WTC11 (cell line): ENCODE results near the gene ZC3H4. TPM values are rescaled to one million over a fixed set of nuclear protein-coding genes. Genes with fewer than 3 reads are reported as not detected.

Experiments
- ATAC-seq: fragments of 200-7000 bp; cut with Tn5 transposase; 2 replicates; pipeline ENCODE4 v1.10.0; 2021; ENCODE audit warnings: mild to moderate bottlenecking, moderate library complexity
- CTCF ChIA-PET: fragments of 300-600 bp; sonication (Branson Sonifier 250); formaldehyde crosslinking; loops from one replicate; lab custom pipeline; 2021; ENCODE audit warnings: antibody characterized with exemption; lab: Charles Lee
- POLR2A ChIA-PET: fragments of 350-600 bp; sonication (Branson Sonifier 250); formaldehyde crosslinking; loops from one replicate; lab custom pipeline; 2021; ENCODE audit warnings: antibody characterized with exemption; lab: Charles Lee
- DNase-seq: peaks from one replicate; pipeline ENCODE4 v3.0.0; 2021; ENCODE audit warnings: low spot score
- H3K27ac Mint-ChIP-seq: 2 replicates; pipeline ENCODE4 v1.8.0; 2021; ENCODE audit warnings: mixed read lengths
- H3K27me3 Mint-ChIP-seq: 2 replicates; pipeline ENCODE4 v1.8.0; 2021; ENCODE audit warnings: low read depth, mild to moderate bottlenecking, moderate library complexity, mixed read lengths
- H3K36me3 Mint-ChIP-seq: 2 replicates; pipeline ENCODE4 v1.8.0; 2021; ENCODE audit warnings: mixed read lengths
- H3K4me1 Mint-ChIP-seq: 2 replicates; pipeline ENCODE4 v1.8.0; 2022; ENCODE audit warnings: mixed read lengths
- H3K4me3 Mint-ChIP-seq: 2 replicates; pipeline ENCODE4 v1.8.0; 2021; ENCODE audit warnings: mild to moderate bottlenecking, moderate library complexity, mixed read lengths
- H3K9me3 Mint-ChIP-seq: 2 replicates; pipeline ENCODE4 v1.8.0; 2021; ENCODE audit warnings: mixed read lengths
- ATF1 ChIP-seq: sonication (generic); formaldehyde crosslinking; IDR thresholded peaks from 2 replicates; pipeline ENCODE4 v1.8.1; 2023; ENCODE audit warnings: mild to moderate bottlenecking, moderate library complexity, missing genetic modification reagents
- CREM ChIP-seq: sonication (generic); formaldehyde crosslinking; IDR thresholded peaks from 2 replicates; pipeline ENCODE4 v1.8.1; 2022; ENCODE audit warnings: mild to moderate bottlenecking, missing genetic modification reagents, moderate library complexity
- EMX1 ChIP-seq: fragments of 250-450 bp; sonication (Bioruptor Pico); IDR thresholded peaks from 2 replicates; pipeline ENCODE4 v1.8.0; 2021; ENCODE audit warnings: mild to moderate bottlenecking
- GTF2I ChIP-seq: fragments of 250-450 bp; sonication (Bioruptor Pico); conservative IDR thresholded peaks from 2 replicates; pipeline ENCODE4 v1.4.0; 2021; ENCODE audit warnings: mild to moderate bottlenecking
- HMGA2 ChIP-seq: fragments of 250-450 bp; sonication (Bioruptor Pico); IDR thresholded peaks from 2 replicates; pipeline ENCODE4 v1.4.0; 2021; ENCODE audit warnings: mild to moderate bottlenecking, moderate library complexity
- JAZF1 ChIP-seq: fragments of 250-450 bp; sonication (Bioruptor Pico); IDR thresholded peaks from 2 replicates; pipeline ENCODE4 v1.9.0; 2021; ENCODE audit warnings: moderate library complexity, mild to moderate bottlenecking, inconsistent platforms
- JUN ChIP-seq: sonication (generic); formaldehyde crosslinking; IDR thresholded peaks from 2 replicates; pipeline ENCODE4 v1.8.0; 2023; ENCODE audit warnings: mild to moderate bottlenecking, missing genetic modification reagents
- NR1H2 ChIP-seq: sonication (generic); formaldehyde crosslinking; IDR thresholded peaks from 2 replicates; pipeline ENCODE4 v1.9.0; 2021; ENCODE audit warnings: mild to moderate bottlenecking, moderate library complexity, missing genetic modification reagents
- NR3C1 ChIP-seq: sonication (generic); formaldehyde crosslinking; conservative IDR thresholded peaks from 2 replicates; pipeline ENCODE4 v1.8.1; 2023; ENCODE audit warnings: low read depth, mild to moderate bottlenecking, missing genetic modification reagents
- OVOL2 ChIP-seq: fragments of 250-450 bp; sonication (Bioruptor Pico); IDR thresholded peaks from 2 replicates; pipeline ENCODE4 v1.9.0; 2021; ENCODE audit warnings: mild to moderate bottlenecking, borderline replicate concordance
- SMAD3 ChIP-seq: sonication (generic); formaldehyde crosslinking; IDR thresholded peaks from 2 replicates; pipeline ENCODE4 v1.8.0; 2022; ENCODE audit warnings: missing genetic modification reagents, mild to moderate bottlenecking, borderline replicate concordance
- SMAD4 ChIP-seq: sonication (generic); formaldehyde crosslinking; IDR thresholded peaks from 2 replicates; pipeline ENCODE4 v1.8.0; 2022; ENCODE audit warnings: mild to moderate bottlenecking, missing genetic modification reagents
- SP1 ChIP-seq: sonication (generic); formaldehyde crosslinking; conservative IDR thresholded peaks from 2 replicates; pipeline ENCODE4 v1.8.1; 2022; ENCODE audit warnings: missing genetic modification reagents
- TCF7 ChIP-seq: sonication (generic); formaldehyde crosslinking; IDR thresholded peaks from 2 replicates; pipeline ENCODE4 v1.8.0; 2022; ENCODE audit warnings: mild to moderate bottlenecking, low read depth, missing genetic modification reagents, moderate library complexity
- TEAD4 ChIP-seq: sonication (generic); formaldehyde crosslinking; IDR thresholded peaks from 2 replicates; pipeline ENCODE4 v1.8.0; 2022; ENCODE audit warnings: mild to moderate bottlenecking, missing genetic modification reagents
- ZNF138 ChIP-seq: sonication (generic); formaldehyde crosslinking; conservative IDR thresholded peaks from 2 replicates; pipeline ENCODE4 v1.8.1; 2022; ENCODE audit warnings: mild to moderate bottlenecking, moderate library complexity, missing genetic modification reagents
- ZNF317 ChIP-seq: sonication (generic); formaldehyde crosslinking; IDR thresholded peaks from 2 replicates; pipeline ENCODE4 v1.8.1; 2023; ENCODE audit warnings: low read depth, mild to moderate bottlenecking, moderate library complexity, missing genetic modification reagents, borderline replicate concordance
- ZNF416 ChIP-seq: fragments of 250-450 bp; sonication (Bioruptor Pico); IDR thresholded peaks from 2 replicates; pipeline ENCODE4 v1.9.0; 2021; ENCODE audit warnings: mild to moderate bottlenecking, inconsistent platforms
- total RNA-seq: library from RNA; stranded (reverse); gene quantifications from 3 replicates; pipeline ENCODE4 v1.2.3, GENCODE V29; 2021
- TF ChIP-seq, protein P1 (sequence below): sonication (generic); formaldehyde crosslinking; IDR thresholded peaks from 2 replicates; pipeline ENCODE4 v1.8.0; 2022; ENCODE audit warnings: mild to moderate bottlenecking, missing genetic modification reagents
- TF ChIP-seq, protein P2 (sequence below): sonication (generic); formaldehyde crosslinking; IDR thresholded peaks from 2 replicates; pipeline ENCODE4 v1.8.0; 2023; ENCODE audit warnings: mild to moderate bottlenecking, missing genetic modification reagents
- TF ChIP-seq, protein P3 (sequence below): sonication (generic); formaldehyde crosslinking; IDR thresholded peaks from 2 replicates; pipeline ENCODE4 v1.8.1; 2023; ENCODE audit warnings: mild to moderate bottlenecking, missing genetic modification reagents, moderate library complexity
- TF ChIP-seq, protein P4 (sequence below): fragments of 250-450 bp; sonication (Bioruptor Pico); IDR thresholded peaks from 2 replicates; pipeline ENCODE4 v1.8.0; 2021; ENCODE audit warnings: mild to moderate bottlenecking
- TF ChIP-seq, protein P5 (sequence below): sonication (generic); formaldehyde crosslinking; IDR thresholded peaks from 2 replicates; pipeline ENCODE4 v1.8.0; 2022; ENCODE audit warnings: mild to moderate bottlenecking, missing genetic modification reagents
- TF ChIP-seq, protein P6 (sequence below): fragments of 250-450 bp; sonication (Bioruptor Pico); conservative IDR thresholded peaks from 2 replicates; pipeline ENCODE4 v1.9.0; 2021; ENCODE audit warnings: mild to moderate bottlenecking
- TF ChIP-seq, protein P7 (sequence below): sonication (generic); formaldehyde crosslinking; IDR thresholded peaks from 2 replicates; pipeline ENCODE4 v1.8.0; 2022; ENCODE audit warnings: missing genetic modification reagents

Gene ZC3H4
- total RNA-seq, 1 experiment from 2014 or later, result 67.2 TPM

DNA sequence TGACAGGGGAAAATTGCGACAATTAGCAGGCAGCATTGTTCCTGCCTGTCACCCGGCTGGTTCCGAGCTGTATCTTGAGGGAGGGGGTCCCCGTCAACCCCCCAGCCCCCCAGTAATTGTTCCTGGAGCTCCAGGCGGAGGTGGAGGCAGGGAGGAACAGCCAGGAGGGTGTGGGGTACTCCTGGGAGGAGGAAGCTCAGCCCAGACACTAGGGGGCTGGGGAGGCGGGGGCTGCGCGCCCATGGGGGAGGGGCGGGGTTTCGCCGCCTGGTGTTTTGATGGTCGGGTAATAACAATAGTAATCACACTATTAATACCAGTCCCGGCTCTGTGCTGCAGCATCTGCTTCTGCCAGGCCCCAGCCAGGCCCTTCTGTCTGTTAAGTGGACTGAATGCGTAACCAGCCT is 85.4 kb downstream of the ZC3H4 start (continued):
- TF ChIP-seq, protein P1, sequence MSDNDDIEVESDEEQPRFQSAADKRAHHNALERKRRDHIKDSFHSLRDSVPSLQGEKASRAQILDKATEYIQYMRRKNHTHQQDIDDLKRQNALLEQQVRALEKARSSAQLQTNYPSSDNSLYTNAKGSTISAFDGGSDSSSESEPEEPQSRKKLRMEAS, result no peak
- TF ChIP-seq ATF1 (CRISPR knock-in tag) (no peak), ZNF416 (no peak), OVOL2 (CRISPR knock-in tag) (no peak)
- TF ChIP-seq, protein P2, sequence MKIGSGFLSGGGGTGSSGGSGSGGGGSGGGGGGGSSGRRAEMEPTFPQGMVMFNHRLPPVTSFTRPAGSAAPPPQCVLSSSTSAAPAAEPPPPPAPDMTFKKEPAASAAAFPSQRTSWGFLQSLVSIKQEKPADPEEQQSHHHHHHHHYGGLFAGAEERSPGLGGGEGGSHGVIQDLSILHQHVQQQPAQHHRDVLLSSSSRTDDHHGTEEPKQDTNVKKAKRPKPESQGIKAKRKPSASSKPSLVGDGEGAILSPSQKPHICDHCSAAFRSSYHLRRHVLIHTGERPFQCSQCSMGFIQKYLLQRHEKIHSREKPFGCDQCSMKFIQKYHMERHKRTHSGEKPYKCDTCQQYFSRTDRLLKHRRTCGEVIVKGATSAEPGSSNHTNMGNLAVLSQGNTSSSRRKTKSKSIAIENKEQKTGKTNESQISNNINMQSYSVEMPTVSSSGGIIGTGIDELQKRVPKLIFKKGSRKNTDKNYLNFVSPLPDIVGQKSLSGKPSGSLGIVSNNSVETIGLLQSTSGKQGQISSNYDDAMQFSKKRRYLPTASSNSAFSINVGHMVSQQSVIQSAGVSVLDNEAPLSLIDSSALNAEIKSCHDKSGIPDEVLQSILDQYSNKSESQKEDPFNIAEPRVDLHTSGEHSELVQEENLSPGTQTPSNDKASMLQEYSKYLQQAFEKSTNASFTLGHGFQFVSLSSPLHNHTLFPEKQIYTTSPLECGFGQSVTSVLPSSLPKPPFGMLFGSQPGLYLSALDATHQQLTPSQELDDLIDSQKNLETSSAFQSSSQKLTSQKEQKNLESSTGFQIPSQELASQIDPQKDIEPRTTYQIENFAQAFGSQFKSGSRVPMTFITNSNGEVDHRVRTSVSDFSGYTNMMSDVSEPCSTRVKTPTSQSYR (CRISPR knock-in tag), result no peak

DNA sequence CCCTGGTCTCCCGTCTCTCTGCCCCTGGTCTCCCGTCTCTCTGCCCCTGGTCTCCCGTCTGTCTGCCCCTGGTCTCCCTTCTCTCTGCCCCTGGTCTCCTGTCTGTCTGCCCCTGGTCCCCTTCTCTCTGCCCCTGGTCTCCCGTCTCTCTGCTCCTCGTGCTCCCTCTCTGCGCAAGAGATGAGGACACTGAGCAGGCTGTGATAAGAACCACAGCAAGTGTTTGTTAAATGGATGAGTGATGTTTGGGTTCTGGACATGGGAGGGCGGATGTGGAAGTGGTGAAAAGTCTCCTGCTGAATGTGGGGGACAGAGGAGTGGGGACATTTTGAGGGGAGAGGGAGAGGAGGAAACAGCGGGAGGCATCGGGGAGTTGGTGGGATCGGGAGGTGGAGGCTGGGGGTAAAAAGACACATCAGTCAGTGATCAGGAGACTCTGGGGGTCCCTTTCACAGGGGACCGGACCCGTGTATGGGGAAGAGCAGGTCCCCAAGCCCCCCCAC is 85.9 kb downstream of the ZC3H4 start:
- CTCF ChIA-PET, result interaction anchor here (0.6 to 2.9 kb wide), 7 partner anchors 9 to 322 kb away, joined by 3 to 24 read pairs (median 4); partner anchors contain the start of genes DHX34, NPAS1 and ZC3H4
- no peak for TF ChIP-seq SMAD4 (CRISPR knock-in tag)
- TF ChIP-seq GTF2I (CRISPR knock-in tag), result no peak
- no peak for TF ChIP-seq NR3C1
- TF ChIP-seq, protein P3, sequence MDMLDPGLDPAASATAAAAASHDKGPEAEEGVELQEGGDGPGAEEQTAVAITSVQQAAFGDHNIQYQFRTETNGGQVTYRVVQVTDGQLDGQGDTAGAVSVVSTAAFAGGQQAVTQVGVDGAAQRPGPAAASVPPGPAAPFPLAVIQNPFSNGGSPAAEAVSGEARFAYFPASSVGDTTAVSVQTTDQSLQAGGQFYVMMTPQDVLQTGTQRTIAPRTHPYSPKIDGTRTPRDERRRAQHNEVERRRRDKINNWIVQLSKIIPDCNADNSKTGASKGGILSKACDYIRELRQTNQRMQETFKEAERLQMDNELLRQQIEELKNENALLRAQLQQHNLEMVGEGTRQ (CRISPR knock-in tag), result no peak
- TF ChIP-seq ZNF317 (CRISPR knock-in tag), result no peak
- no peak for TF ChIP-seq HMGA2 (CRISPR knock-in tag)
- TF ChIP-seq SP1 (CRISPR knock-in tag), result no peak
- TF ChIP-seq TEAD4 (CRISPR knock-in tag), result no peak
- TF ChIP-seq ZNF138 (CRISPR knock-in tag), result no peak
- no peak for TF ChIP-seq JAZF1 (CRISPR knock-in tag)
- TF ChIP-seq, protein P4, sequence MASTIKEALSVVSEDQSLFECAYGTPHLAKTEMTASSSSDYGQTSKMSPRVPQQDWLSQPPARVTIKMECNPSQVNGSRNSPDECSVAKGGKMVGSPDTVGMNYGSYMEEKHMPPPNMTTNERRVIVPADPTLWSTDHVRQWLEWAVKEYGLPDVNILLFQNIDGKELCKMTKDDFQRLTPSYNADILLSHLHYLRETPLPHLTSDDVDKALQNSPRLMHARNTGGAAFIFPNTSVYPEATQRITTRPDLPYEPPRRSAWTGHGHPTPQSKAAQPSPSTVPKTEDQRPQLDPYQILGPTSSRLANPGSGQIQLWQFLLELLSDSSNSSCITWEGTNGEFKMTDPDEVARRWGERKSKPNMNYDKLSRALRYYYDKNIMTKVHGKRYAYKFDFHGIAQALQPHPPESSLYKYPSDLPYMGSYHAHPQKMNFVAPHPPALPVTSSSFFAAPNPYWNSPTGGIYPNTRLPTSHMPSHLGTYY, result no peak
- TF ChIP-seq, protein P5, sequence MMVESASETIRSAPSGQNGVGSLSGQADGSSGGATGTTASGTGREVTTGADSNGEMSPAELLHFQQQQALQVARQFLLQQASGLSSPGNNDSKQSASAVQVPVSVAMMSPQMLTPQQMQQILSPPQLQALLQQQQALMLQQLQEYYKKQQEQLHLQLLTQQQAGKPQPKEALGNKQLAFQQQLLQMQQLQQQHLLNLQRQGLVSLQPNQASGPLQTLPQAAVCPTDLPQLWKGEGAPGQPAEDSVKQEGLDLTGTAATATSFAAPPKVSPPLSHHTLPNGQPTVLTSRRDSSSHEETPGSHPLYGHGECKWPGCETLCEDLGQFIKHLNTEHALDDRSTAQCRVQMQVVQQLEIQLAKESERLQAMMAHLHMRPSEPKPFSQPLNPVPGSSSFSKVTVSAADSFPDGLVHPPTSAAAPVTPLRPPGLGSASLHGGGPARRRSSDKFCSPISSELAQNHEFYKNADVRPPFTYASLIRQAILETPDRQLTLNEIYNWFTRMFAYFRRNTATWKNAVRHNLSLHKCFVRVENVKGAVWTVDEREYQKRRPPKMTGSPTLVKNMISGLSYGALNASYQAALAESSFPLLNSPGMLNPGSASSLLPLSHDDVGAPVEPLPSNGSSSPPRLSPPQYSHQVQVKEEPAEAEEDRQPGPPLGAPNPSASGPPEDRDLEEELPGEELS (CRISPR knock-in tag), result no peak
- no peak for TF ChIP-seq SMAD3 (CRISPR knock-in tag)
- TF ChIP-seq JUN, result no peak
- TF ChIP-seq, protein P6, sequence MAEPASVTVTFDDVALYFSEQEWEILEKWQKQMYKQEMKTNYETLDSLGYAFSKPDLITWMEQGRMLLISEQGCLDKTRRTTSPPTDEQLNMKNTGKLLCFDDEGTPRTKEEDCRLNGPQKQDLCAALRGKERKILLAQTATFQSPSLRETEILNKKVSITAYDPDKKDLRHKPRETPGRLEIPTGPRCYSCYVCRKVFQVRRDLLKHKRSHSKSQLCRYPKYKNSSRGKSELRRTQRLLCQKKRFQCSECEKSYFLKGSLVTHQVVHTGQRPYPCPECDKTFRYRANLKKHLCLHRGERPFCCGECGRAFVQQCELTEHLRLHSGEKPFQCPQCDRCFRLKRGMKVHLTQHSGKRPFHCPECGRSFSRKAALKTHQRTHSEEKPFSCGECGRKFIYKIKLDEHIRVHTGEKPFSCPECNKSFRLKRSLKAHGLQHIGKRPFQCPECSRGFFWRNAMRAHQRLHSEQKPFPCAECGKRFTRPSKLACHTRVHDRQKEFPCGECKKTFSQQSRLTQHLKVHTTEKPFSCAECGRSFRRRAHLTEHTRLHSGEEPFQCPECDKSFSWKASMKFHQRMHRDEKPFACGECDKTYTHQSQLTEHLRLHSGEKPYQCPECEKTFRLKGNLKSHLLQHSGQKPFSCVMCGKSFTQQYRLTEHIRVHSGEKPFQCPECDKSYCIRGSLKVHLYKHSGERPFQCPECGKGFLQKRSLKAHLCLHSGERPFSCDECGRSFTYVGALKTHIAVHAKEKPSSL, result no peak
- TF ChIP-seq EMX1 (CRISPR knock-in tag), result no peak
- TF ChIP-seq CREM (CRISPR knock-in tag), result no peak
- TF ChIP-seq TCF7 (CRISPR knock-in tag), result no peak
- TF ChIP-seq NR1H2 (CRISPR knock-in tag), result no peak
- TF ChIP-seq, protein P7, sequence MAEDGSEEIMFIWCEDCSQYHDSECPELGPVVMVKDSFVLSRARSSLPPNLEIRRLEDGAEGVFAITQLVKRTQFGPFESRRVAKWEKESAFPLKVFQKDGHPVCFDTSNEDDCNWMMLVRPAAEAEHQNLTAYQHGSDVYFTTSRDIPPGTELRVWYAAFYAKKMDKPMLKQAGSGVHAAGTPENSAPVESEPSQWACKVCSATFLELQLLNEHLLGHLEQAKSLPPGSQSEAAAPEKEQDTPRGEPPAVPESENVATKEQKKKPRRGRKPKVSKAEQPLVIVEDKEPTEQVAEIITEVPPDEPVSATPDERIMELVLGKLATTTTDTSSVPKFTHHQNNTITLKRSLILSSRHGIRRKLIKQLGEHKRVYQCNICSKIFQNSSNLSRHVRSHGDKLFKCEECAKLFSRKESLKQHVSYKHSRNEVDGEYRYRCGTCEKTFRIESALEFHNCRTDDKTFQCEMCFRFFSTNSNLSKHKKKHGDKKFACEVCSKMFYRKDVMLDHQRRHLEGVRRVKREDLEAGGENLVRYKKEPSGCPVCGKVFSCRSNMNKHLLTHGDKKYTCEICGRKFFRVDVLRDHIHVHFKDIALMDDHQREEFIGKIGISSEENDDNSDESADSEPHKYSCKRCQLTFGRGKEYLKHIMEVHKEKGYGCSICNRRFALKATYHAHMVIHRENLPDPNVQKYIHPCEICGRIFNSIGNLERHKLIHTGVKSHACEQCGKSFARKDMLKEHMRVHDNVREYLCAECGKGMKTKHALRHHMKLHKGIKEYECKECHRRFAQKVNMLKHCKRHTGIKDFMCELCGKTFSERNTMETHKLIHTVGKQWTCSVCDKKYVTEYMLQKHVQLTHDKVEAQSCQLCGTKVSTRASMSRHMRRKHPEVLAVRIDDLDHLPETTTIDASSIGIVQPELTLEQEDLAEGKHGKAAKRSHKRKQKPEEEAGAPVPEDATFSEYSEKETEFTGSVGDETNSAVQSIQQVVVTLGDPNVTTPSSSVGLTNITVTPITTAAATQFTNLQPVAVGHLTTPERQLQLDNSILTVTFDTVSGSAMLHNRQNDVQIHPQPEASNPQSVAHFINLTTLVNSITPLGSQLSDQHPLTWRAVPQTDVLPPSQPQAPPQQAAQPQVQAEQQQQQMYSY, result no peak
- Mint-ChIP-seq H3K9me3 (no peaks in the 10 kb centered on the region), H3K4me3 (peak overlapping the region; percentile 46; the same call in 1 of the 2 replicates), H3K27me3 (peaks cover 89% of the 10 kb centered on the region), H3K4me1 (peaks cover 21% of the 10 kb centered on the region), H3K36me3 (no peaks in the 10 kb centered on the region), H3K27ac (no peak overlapping the region)
- POLR2A ChIA-PET, result no interaction called here
- DNase-seq (no peak), ATAC-seq (no peak)
